Measurements from ENCODE around the gene MMP8. TPM values are rescaled to one million over a fixed set of nuclear protein-coding genes. Genes with fewer than 3 reads are reported as not detected.

The MMP8 gene
- total RNA-seq, 2 donors from 2014 or later = 0.35 to 0.41 TPM

DNA sequence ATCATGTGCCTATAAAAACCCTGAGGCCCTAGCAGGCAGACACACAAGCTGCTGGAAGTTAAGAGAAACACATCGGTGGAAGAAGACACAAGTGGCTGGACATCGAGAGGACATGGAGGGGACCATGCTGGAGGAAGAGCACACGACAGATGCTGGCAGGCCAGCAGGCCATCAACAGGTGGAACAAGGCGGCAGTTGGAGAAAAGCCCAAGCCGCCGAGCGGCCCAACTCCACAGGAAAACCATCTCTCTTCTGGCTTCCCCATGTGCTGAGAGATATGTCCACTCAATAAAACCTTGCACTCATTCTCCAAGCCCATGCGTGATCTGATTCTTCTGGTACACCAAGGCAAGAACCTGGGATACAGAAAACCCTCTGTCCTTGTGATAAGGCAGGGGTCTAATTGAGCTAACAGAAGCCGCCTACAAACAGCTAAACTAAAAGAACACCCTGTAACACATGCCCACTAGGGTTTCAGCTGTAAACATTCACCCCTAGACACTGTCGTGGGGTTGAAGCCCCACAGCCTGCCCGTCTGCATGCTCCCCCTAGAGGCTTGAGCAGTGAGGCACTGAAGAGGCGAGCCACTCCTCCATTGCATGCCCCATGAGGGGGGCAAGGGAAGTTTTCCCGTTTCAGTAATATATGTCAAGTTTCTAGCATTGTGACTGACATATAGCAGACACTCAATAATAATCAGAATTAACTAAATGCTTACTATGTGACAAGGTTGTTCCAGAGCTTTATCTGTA is 60.6 kb downstream of the MMP8 start:
- no peak for DNase-seq (ENCODE audit: low spot score)
- Histone ChIP-seq H3K27me3 (no peaks in the 10 kb centered on the region), H3K4me1 (no peaks in the 10 kb centered on the region), H3K4me3 (no peak overlapping the region), H3K9me3 (no peaks in the 10 kb centered on the region), H3K36me3 (no peaks in the 10 kb centered on the region), H3K27ac (no peak overlapping the region)
- TF ChIP-seq CTCF (IDR thresholded peaks at IDR 0.05) = no peak

DNA sequence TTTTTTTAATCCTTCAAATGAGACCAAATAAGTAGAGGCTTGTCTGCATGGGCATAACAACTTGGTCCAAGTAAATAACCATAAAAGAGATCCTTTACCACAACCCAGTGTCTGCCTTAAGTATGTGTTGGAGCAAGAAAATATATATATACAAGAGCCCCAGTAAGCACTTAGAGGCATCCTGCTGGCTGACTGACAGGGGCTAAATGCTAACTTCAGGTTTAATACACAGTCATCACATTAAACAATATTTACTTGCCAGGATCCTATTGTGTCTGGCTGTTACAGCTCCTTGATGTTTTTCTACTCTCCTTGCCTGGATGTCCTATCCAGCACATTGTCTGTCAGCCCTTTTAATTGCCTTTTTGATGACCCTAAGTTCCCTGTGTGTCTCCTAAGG is 62.1 kb downstream of the MMP8 start:
- no peaks in the 10 kb centered on the region for H3K27me3 ChIP-seq
- no peak overlapping the region for H3K4me3 ChIP-seq
- TF ChIP-seq CTCF (IDR thresholded peaks at IDR 0.05) = no peak
- no peak for DNase-seq (ENCODE audit: low spot score)
- H3K9me3 ChIP-seq = no peaks in the 10 kb centered on the region
- H3K4me1 ChIP-seq = no peaks in the 10 kb centered on the region
- H3K27ac ChIP-seq = no peak overlapping the region
- H3K36me3 ChIP-seq = no peaks in the 10 kb centered on the region

Other genes with a start within 250 kb of the MMP8 start
- gene MMP7, start 194.2 kb downstream of the MMP8 start, total RNA-seq = not detected
- gene MMP20, start 99.6 kb downstream of the MMP8 start, total RNA-seq = not detected
- gene MMP27, start 19.2 kb downstream of the MMP8 start, total RNA-seq = not detected
- not detected for gene MMP10, start 55.7 kb upstream of the MMP8 start, total RNA-seq
- gene MMP1, start 73.2 kb upstream of the MMP8 start, total RNA-seq = under 1 TPM in 1 of 2 donors, not detected in 1; 0.16 TPM
- gene MMP3, start 118.7 kb upstream of the MMP8 start, total RNA-seq = not detected
- gene MMP12, start 150.0 kb upstream of the MMP8 start, total RNA-seq = not detected
- gene MMP13, start 230.8 kb upstream of the MMP8 start, total RNA-seq = not detected